ENCODE data around the gene ZNF579.
"Not testable (repeated sequence)": the region's sequence is repeated elsewhere in the genome, so short reads cannot be mapped to it uniquely, and the experiment has no call there.

The ZNF579 gene

GRCh38 chr19:55588738-55589137 is 8.1 kb upstream of the ZNF579 start:
- no peak overlapping the region for H3K4me3 ChIP-seq (ENCODE audit: control insufficient read depth, low read depth, low read length)
- no peak for DNase-seq (ENCODE audit: low read depth)
- no peak for TF ChIP-seq CTCF (IDR thresholded peaks at IDR 0.05; ENCODE audit: control insufficient read depth, insufficient read depth, low read depth, low read length, missing control alignments)

GRCh38 chr19:55586976-55587668 is 6.5 kb upstream of the ZNF579 start:
- peak overlapping the region; percentile 57 for H3K4me3 ChIP-seq (ENCODE audit: control insufficient read depth, low read depth, low read length)
- no peak for DNase-seq (ENCODE audit: low read depth)
- TF ChIP-seq CTCF (IDR thresholded peaks at IDR 0.05; ENCODE audit: control insufficient read depth, insufficient read depth, low read depth, low read length, missing control alignments), result no peak

GRCh38 chr19:55585658-55586339 is 5.2 kb upstream of the ZNF579 start:
- DNase-seq (ENCODE audit: low read depth), result no peak
- no peak for TF ChIP-seq CTCF (IDR thresholded peaks at IDR 0.05; ENCODE audit: control insufficient read depth, insufficient read depth, low read depth, low read length, missing control alignments)
- peak overlapping the region; percentile 41 for H3K4me3 ChIP-seq (ENCODE audit: control insufficient read depth, low read depth, low read length)

- no peak for TF ChIP-seq CTCF (IDR thresholded peaks at IDR 0.05; ENCODE audit: control insufficient read depth, insufficient read depth, low read depth, low read length, missing control alignments)
- H3K4me3 ChIP-seq (ENCODE audit: control insufficient read depth, low read depth, low read length), result no peak overlapping the region
- DNase-seq (ENCODE audit: low read depth), result no peak
Measured at GRCh38 chr19:55584871-55585270, 4.2 kb upstream of the ZNF579 start.

- DNase-seq (ENCODE audit: low read depth); H3K4me3 ChIP-seq (ENCODE audit: control insufficient read depth, low read depth, low read length): not testable (repeated sequence)
Measured at GRCh38 chr19:55583897-55584296, 3.2 kb upstream of the ZNF579 start.

GRCh38 chr19:55582284-55582683 is 1.6 kb upstream of the ZNF579 start:
- not testable (repeated sequence) for H3K4me3 ChIP-seq (ENCODE audit: control insufficient read depth, low read depth, low read length)

GRCh38 chr19:55581823-55582223 is 1.2 kb upstream of the ZNF579 start:
- DNase-seq (ENCODE audit: low read depth), result no peak
- TF ChIP-seq CTCF (IDR thresholded peaks at IDR 0.05; ENCODE audit: control insufficient read depth, insufficient read depth, low read depth, low read length, missing control alignments), result no peak
- no peak overlapping the region for H3K4me3 ChIP-seq (ENCODE audit: control insufficient read depth, low read depth, low read length)

More at GRCh38 chr19:55582284-55582683, 1.6 kb upstream of the ZNF579 start:
- not testable (repeated sequence) for DNase-seq (ENCODE audit: low read depth)

All from AG09309 (cell line).